Stimulated activated naive CD8-positive, alpha-beta T cell treated with anti-CD3 and anti-CD28 coated beads, Interleukin-15, Interleukin-2, amounts not matched to agents 100 U/mL and 50 U/mL, for 24 hours (primary cell): Measurements from ENCODE around the gene WFIKKN1.
A peak's percentile ranks its signal among the peaks of the same experiment; 100 is the strongest.
"Not testable (repeated sequence)": the region's sequence is repeated elsewhere in the genome, so short reads cannot be mapped to it uniquely, and the experiment has no call there.

ENCODE experiments used
- ATAC-seq: fragments of 150-1000 bp; cut with Tn5 transposase; one replicate; pipeline ENCODE4 v1.10.0; 2021
- DNase-seq: peaks from one replicate; pipeline ENCODE4 v3.0.0; 2021

WFIKKN1 gene

DNA sequence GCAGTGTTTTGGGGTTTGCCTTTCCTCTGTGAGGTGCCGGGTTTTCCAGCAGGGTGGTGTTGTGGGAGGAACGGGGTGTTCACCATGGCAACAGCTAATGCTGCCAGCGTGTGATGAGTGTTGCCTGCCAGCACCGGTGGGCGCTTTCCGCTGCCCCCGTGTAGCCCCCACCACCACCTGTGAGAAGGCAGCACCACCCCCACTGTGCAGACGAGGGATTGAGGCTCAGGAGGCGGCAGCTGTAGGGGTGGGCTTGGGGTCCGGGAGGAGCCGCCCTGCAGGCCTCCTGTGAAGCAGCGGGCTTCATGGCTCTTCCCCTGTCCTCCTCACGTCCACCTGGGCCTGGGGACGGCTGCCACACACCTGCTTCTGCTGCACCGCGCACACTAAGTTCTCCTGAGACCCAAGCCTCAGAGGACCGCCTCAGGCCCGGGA is 35.7 kb upstream of the WFIKKN1 start:
- DNase-seq (no peak), ATAC-seq (no peak)

DNA sequence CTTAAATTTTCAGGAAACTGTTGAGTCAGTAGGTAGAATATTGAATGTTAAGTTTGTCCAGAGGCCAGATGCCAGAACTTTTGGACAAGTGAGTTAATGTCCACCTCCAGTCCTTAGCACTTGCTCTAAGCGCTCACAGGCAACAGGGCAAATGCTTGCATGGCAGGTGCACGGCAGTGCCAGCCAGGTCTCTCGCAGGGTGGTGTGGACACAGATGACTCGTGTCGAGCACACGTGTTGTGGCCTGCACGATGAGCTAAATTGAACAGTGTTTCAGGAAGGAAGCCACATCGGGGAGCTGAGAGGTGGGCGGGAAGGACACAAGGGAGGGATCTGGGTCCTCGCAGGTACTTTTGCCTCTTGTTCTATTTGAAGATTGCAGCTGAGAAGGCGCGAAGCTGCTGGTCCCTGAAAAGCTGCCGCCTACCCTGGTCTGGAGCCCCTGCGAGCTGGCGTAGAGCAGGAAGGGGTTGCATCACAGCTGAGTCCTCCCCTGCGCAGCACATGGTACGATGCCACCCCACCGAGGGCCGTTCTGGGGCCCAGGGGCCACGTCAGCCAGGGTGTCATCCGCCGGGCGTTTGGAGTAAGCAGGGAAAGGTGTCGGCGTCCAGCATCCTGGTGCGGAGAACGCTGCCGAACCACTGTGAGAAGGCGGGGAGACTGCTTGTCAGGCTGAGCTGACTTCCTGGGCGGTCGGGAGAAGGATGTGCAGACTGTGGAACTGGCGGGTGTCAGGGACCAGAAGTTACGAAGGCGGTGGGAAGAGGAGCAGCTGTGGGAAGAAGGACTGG is 34.6 kb upstream of the WFIKKN1 start:
- DNase-seq (no peak), ATAC-seq (no peak)

DNA sequence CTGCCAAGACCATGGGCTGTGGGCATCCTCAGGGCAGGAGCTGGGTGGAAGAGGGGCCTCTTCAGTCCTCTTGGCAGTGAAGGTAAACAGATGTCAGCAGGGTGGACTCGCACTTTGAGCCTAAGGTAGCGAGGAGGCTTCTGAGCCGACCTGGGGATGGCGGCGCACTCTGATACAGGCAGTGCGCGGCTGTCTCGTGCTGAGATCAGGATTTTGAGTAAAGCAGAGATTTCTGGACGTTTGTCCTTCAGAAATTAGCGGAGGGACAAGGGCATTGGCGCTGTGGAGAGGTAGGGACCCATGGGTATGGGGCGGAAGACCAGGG is 34.1 kb upstream of the WFIKKN1 start:
- no peak for ATAC-seq
- DNase-seq, result no peak

DNA sequence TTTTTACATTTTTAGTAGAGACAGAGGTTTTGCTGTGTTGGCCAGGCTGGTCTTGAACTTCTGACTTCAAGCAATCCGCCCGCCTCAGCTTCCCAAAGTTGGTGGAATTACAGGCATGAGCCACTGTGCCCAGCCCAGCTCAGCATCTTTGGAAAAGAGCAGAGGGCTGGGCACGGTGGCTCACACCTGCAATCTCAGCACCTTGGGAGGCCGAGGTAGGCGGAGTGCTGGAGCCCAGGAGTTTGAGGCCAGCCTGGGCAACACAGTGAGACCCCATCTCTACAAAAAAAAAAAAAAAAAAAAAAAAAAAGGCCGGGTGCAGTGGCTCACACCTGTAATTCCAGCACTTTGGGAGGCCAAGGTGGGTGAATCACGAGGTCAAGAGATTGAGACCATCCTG is 33.1 kb upstream of the WFIKKN1 start:
- DNase-seq, ATAC-seq: not testable (repeated sequence)

DNA sequence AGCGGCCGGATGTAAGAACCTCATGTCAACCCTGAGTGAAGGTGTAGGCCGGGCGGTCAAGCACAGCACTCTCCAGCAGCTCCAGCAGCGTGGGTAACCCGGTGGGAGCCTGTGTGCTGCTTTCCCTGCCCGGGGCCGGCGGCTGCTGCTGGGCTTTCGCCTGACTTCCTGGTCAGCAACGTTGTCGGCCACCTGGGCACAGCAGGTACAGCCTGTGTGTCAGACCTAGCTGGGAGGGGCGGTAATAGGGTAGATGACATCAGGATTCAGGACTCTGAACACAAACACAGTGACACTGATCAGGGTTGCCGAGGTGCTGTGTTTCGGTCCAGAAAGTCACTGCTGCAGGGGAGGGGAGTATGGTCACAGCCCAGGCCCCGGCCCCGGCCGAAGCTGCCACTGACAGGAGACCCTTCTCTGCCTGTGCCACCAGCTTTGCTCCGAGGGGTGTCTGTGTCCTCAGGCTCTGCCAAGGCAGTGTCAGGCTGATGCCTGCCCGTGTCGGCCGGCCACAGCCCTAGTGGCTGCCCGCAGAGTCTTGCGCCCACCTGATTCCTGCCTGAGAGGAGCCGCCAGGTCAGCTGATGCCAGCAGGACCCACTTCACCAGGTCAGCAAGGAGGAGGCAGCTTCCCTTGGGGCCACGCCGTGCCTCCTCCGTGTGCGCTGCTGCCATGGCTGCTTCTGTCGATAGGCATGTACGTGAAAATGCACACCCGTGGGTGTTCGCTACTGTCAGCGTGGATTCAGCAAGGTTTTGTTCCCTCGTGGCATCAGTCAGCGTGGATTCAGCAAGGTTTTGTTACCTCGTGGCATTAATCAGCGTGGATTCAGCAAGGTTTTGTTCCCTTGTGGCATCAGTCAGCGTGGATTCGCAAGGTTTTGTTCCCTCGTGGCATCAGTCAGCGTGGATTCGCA is 31.7 kb upstream of the WFIKKN1 start:
- no peak for ATAC-seq
- no peak for DNase-seq

DNA sequence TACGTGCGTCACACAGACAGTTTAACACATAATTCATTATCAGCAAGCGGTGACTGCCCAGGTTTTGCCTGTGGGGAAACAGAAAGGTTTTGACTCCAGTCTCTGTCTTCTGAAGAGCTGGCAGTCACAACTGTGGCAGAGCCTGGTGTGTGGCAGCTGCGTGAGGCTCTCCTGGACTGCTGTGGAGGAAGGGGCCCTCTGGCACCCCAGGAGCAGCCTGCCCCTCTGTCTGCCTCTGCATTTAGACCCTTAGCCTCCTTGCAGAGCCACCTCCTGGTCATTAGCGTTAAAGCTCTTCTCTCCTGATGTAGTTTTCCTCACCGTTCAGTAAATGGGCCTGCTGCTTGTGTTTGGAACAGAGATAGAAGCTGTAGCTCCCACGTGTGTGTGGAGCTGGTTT is 30.0 kb upstream of the WFIKKN1 start:
- ATAC-seq, result peak; percentile 43

DNA sequence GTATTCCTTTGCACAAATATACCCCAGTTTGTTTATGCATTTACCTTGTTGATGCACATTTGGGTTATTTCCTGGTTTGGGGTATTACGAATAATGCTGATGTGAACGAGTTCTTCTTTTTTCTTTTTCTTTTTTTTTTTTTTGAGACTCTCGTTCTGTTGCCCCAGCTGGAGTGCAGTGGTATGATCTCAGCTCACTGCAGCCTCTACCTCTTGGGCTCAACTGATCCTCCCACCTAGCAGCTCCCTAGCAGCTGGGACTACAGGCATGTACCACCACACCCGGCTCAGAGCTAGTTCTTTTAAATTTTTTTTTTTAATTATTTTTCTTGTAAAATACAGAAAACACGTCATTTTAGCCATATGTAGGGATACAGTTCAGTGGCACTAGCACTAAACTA is 26.9 kb upstream of the WFIKKN1 start:
- ATAC-seq (no peak), DNase-seq (no peak)

More for the DNA sequence above, 30.0 kb upstream of the WFIKKN1 start:
- DNase-seq, result no peak

DNA sequence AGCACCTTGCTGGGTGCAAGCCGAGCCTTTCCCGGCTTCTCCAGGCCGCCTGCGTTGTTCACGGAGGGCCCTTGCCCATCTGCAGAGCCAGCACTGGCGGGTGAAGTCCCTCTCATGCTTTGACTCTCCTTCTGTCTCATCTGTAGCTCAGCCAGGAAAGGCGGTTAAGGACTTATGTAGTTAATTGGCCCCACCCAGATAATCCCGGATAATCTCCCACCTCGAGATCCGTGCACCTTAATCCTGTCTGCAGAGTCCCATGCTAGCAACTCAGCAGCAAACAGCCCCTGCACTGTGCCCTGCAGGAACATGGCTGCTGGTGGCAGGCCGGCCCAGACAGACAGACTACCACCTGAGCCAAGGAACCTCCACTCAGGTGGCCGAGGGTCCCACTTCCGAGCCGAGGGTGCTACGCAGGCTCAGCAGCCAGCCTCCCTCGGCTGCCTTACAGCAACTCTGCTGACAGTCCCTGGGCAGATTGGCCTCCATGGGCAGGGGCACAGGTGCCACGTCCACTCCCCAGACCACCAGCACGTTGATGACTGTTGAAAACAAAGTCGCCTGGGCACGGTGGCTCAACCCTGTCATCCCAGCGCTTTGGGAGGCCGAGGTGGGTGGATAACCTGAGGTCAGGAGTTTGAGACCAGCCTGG is 24.0 kb upstream of the WFIKKN1 start:
- ATAC-seq, result no peak

DNA sequence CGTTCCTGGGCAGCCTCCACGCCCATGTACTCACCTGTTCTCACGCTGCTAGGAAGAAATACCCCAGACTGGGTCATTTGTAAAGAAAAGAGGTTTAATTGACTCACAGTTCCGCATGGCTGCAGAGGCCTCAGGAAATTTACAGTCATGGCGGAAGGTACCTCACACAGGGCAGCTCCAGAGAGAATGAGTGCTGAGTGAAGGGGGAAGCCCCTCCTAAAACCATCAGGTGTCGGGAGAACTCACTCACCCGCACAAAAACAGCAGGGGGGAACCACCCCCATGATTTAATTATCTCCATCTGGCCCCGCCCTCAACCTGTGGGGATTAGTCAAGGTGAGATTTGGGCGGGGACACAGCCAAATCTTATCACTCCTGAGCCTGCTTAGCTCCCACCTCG is 22.8 kb upstream of the WFIKKN1 start:
- DNase-seq, result peak; percentile 69
- ATAC-seq, result peak; percentile 96

More for the DNA sequence above, 24.0 kb upstream of the WFIKKN1 start:
- no peak for DNase-seq

DNA sequence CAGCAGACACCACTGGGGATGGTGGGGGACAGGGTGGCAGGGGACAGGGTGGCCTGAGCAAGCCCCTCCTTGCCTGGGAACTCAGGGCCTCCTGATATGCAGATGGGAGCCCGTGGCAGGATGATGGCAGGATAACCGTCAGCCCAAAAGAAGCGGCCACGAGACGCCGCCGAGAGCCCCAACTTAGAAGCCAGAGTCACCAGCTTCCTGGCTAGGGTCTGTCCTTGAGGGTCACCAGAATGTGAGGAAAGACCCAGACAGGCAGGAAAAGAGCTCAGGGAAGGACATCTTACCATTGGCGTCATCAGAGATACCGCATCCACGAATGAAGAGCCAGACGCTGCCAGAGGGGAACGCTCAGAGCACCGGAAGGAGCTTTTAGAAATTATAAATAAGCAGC is 21.5 kb upstream of the WFIKKN1 start:
- ATAC-seq (no peak), DNase-seq (no peak)

DNA sequence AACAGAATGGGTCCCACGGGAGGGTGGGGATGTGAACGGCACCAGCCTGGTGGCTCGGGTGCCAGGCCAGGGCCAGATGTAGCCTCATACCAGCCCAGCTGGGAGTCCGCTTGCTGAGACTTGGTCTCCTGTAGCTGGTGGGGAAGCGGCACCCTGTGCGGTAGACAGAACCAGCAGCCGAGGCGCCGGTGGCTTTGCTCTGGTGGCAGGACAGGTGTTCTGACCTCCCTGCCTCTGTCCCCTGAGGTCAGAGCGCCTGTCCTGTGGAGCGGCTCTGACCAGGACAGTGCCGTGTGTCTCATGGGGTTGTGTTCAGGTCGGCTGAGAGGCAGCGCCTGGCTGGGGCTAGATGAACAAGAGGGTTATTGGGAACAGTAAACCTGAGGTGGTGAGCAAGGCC is 20.8 kb upstream of the WFIKKN1 start:
- ATAC-seq (no peak), DNase-seq (no peak)

DNA sequence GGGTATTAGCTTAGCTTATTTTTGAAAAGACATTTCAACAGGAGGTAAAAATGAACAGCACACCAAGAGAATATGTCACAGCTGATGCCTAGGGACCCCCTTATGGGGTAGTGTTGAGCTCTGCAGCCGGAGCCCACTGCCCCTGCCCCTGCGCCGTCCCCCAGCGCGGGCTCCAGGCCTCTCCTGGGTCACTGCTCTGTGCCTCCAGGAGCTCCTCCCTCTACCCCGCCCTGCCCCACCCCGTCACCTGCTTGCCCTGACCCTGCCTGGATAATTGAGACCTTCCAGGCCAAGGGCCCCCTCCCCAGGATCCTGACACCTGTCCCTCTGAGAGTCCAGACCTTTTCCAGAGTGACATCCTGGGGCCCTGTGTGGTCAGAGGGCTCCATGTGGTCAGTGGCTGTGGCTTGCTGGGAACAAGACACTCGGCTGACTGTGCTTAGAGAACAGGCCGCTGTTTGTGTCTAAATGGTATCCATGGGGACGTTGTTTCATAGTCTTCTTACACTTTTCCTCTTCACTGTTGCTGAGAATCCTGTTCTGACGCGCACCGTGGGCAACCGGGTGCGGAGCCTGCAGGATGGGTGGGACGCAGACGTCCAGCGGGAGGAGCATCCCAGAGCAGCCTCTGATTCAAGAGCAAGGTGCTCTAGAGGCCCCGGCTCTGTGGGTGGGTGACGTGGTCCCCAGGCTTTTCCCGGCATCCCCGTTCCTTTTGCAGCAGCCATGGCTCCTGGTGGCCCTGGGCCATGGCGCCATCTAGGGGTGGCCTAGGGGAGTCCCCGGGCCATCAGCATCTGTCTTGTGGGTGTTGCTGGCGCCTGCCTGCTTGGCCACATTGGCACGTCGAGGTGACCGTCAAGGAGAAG is 20.0 kb upstream of the WFIKKN1 start:
- peak; percentile 67 for ATAC-seq
- peak; percentile 80 for DNase-seq

DNA sequence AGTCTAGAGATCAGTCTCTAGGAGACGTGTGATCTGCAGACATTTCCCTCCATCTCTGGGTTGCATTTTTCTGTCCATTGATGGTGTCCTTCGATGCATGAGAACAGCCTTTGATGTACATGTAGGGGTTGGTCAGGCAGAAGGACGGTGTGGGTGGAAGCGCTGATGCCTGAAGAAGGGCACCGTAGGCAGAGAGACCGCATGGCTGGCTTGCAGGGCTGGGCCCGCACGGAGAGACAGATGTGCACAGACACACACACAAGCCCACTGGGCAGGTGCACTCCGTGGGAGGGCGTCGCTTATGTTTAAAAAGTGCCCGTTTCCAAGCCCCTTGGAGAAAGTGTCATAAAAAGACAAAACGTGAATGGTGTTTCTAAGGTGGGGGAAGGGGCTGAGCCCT is 15.7 kb upstream of the WFIKKN1 start:
- DNase-seq (no peak), ATAC-seq (no peak)

DNA sequence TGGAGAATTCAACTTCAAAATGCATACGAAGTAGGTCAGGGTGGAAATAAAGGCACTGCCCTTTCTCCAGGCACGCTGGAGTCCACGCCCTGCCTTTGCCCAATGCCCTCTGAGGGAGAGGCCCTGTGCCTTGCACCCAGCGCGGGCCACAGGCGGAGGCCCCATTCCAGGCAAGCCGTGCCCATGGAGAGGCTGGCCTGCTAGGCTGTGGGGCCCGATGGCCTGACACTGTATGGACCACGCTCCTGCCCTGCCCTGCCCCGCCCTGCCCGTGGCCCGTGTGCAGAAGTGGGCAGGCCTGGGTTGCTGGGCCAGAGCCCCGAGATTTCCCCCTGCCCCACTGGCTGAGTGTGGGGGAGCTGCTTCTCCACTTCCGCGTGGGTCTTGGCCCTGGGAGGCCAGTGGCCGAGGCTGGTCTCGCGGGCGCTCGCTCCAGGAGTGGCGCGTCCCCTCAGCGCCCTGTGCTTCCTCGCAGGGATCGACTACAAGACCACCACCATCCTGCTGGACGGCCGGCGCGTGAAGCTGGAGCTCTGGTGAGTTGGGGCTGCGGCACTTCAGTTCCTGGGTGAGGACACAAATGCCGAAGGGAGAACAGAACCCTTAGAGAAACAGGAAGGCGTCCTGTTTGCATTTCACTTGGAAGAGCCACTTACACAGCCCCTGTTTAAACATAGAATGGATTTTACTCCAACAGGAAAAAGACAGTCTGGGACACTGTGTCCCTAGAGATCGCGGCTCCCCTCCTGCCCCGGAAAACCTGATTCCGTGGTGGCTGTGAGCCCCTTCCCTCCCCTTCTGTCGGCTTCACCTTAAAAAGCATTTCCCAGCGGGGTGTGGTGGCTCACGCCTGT is 13.8 kb upstream of the WFIKKN1 start:
- no peak for ATAC-seq

DNA sequence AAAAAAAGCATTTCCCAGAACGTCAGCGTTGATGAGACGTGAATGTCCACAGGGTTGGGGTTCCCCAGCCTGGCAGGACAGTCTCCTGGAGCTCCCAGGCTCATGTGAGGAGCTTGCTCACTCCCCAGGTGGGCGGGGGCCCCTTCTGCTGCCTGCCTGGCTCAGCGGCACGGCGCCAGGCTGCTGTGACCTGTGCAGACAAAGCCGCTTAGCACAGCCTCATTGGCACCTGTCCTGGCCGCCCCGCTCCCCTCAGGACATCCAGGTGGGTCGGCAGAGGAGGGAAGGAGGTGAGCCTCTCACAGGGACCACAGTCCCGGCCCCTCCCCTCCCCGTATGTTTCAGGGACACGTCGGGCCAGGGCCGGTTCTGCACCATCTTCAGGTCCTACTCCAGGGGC is 12.9 kb upstream of the WFIKKN1 start:
- DNase-seq, result no peak
- no peak for ATAC-seq

More for the DNA sequence above, 13.8 kb upstream of the WFIKKN1 start:
- DNase-seq, result no peak

DNA sequence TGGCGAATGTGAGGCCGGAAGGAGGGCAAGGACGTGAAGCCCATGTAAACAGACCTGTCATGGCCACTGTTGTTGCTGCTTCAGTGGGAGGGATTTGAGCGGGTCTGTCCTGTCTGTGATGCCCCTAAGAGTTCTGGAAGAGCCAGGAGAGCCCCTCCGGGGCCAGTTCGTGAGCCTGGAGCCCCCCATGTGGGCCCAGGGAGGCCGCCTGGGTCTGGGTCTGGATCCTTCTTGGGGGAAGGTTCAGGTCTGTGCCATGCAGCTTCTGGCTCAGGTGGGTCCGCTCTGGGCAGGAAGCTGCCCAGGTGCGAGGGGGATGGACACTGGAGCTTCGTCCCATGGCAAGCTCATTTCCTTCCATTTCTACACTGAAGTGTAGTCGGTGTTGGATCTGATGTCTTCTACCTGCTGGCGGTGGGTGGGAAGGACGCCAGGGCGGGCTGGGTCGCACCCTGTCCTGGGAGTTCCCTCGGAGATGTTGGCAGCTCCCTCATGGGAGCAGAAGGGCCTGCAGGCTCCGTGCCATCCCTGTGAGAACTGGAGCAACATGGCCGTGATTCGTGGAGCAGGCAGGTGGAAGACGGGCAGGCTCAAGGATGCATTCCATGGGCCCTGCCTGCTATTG is 11.2 kb upstream of the WFIKKN1 start:
- ATAC-seq, result no peak
- DNase-seq, result no peak

DNA sequence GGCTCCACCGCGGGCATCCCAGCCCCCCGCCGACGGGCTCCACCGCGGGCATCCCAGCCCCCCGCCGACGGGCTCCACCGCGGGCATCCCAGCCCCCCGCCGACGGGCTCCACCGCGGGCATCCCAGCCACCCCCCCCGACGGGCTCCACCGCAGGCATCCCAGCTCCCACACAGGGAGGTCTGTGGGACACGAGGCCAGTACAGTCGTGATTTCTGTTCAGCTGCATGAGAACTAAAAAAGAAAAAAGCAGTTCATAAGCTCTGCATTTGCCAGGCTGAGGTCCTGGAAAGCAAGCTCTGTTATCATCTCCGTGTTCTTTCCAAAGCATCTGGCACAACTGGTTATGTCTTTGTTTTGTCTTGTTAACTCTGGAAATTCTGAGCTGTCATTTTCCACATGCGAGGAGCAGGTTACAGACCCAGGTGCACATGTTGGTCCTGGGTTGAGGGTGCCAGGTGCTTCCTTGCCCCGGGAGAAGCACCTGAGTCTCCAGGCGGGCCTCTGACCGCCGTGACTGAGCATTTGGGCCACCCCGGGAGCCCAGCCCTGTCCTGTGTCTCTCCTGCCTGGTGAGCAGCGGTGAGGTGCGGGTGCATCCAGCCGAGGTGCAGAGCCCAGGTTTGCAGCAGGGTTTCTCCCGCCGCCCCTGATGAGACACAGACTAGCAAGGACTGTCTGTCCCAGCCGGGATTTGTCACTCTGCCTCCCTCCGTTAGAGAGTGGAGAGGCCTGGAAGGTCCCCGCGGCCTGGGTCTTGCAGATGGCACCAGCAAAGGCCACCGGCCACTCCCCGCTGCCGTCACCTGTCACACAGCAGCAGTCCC is 9.9 kb upstream of the WFIKKN1 start:
- no peak for ATAC-seq

DNA sequence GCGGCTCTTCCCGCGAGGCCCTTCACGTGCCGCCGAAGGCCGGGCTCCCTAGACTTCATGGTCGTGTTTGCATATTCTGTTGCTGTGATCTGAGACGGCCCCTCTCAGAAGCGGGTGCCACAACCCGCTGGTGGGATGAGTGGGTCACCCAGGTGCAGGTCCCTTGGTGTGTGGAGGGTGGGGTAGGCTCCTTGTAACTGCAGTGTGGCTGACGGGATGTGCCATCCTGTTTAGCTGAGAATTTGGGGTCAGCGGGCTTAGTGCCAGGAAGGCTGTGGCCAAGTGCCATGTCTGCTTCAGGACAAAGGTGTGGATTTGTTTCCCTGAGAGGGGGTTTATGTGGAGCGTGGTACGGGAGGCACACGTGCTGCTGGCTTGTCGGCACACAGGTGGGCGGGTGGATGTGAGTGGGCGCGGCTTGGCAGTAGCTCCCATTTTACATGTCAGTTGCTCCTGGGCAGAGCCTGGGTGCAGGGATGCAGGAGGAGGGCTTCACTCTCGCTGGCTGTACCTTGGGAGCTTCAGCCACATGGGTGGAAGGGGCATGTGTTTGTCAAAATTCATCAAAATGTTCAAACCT is 9.2 kb upstream of the WFIKKN1 start:
- ATAC-seq, result no peak
- no peak for DNase-seq

More for the DNA sequence above, 9.9 kb upstream of the WFIKKN1 start:
- no peak for DNase-seq

DNA sequence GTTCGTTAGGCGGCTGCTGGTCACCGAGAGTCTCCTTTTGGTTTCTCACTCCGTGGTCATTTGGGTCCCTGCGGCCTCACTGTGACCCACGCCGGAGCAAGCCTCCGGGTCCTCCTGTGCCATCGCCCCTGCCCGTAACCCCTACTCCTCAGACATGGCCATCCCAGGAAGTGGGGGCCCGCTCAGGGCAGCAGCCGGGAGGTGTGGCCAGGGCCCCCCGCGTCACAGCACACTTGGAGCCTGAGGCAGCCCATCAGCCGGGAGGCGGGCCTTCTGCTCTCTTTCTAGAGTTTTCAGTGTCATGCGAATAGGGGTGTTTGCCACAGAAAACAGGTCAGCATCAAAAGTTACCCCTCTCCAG is 7.9 kb upstream of the WFIKKN1 start:
- no peak for ATAC-seq
- no peak for DNase-seq
